Nucleus accumbens (tissue), 56 donors: ENCODE results near the gene C1QTNF8.
A peak's percentile ranks its signal among the peaks of the same experiment; 100 is the strongest.

ENCODE experiments used
- DNase-seq, 56 donors: peaks; one replicate each; lab custom pipeline; 2025; lab: John Stamatoyannopoulos, UW

C1QTNF8 gene

GRCh38 chr16:1066584-1067172, 29.4 kb downstream of the C1QTNF8 start:
- DNase-seq = no peak

DNA sequence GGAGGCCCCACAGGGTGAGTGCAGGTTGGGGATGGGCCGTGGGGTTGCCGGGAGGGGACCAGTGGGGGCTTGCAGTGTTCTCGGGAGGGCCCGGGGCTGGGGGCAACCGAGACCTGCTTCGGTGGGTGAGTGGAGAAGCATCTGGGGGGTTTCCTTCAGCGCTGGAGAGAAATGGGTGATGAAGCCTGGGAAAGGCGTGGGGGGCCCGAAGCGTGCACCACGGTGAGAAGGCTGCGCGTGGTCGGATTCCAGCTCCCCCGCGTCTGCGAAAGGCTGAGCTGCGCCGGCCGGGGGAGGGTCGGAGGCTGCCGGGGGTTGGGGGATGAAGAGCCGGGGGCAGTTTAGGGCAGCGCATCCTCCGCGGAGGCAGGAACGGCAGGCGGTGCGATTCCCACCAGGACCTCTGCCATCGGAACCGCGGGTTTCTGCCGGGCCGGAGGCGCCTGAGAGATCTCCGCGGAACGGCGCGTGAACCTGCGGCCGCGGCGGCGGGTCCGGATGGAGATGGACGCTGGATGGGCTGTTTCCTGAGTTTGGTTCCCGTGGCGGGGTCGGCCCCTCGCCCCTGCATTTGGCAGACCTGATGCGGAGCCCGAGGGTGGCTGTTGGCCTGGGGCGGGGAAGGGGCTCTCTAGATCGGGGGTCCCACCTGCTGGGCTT, 30.4 kb downstream of the C1QTNF8 start:
- DNase-seq = no peak

- peak in 18 of 56 donors; percentile 1 to 76 (median 32) for DNase-seq
Observed at GRCh38 chr16:1063728-1064127, 32.3 kb downstream of the C1QTNF8 start.

DNA sequence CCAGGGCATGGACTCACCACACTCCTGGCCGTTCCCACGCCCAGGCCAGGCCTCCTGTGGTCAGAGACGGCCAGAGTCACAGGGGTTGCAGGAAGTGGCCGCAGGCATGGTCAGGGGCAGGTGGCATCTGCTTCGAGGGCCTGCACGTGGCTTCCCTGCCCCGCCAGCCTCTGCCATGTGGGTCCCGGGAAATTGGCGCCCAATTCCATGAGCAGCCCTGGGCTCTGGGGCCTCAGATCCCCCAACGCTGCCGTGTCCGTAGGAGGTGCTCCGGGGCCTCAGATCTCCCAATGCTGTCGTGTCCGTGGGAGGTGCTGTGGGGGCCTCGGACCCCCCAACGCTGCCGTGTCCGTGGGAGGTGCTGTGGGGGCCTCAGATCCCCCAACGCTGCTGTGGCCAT, 33.1 kb downstream of the C1QTNF8 start:
- DNase-seq = no peak

GRCh38 chr16:1061769-1062505, 34.1 kb downstream of the C1QTNF8 start:
- DNase-seq = no peak

DNA sequence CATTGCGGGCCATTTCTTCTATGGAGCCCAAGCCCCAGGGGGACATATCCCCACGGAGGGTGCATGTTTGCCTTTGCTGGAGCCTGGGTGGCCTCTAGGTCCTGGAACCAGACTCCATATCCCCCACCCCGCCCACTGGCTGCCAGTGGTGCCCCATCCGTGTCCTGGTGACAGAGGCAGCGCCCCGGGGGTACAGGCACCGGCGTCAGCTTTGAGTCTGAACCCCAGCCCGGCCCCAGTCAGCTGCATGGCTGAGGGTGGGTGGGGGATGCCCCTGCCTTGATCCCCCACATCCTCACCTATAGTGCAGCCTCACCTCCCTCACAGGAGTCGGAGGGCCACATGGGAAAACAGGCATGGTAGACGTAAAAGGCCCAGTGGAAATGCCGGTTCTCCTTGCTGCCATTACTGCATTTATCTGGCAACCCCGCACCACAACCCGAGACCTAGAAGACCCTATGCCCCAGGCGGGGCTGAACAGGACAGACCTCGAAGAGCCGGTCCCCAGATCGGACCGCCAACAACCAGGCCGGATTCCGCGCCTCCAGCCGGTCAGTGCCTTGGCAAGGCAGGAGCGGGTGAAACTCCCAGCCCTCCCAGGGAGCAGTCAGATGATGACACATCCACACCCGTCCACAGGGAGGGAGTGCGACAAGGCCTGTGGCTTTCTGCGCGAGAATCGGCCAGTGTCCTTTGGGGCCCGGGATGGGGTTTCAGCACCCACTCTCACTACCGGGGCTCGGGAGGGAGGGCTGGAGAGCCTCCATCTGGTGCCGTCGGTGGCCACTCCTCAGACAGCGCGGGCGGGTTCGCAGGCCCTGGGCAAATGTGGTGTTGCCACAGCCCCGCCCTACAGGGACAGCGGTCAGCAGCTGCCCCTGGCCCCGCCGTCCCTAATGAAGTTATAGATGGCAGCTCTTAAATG, 35.4 kb downstream of the C1QTNF8 start:
- DNase-seq = no peak

DNA sequence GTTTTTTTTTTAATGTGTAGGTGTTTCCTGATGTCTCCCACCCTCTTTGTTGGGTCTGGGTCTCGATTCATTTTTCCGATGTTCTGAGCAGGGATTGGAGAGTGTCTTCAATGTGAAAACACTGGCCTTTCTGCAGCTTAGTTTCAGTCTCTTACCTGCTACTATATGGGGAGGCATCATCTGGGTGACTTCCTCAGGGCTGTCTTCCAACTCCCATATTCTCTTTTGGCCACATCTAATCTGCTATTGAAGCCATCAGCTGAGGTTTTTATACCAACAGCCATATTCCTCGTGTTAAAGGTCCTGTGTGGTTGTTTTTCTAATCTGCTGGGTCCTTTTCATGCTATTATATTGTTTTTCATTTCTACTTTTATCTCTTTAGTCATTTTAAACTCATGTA, 36.7 kb downstream of the C1QTNF8 start:
- no peak for DNase-seq

DNA sequence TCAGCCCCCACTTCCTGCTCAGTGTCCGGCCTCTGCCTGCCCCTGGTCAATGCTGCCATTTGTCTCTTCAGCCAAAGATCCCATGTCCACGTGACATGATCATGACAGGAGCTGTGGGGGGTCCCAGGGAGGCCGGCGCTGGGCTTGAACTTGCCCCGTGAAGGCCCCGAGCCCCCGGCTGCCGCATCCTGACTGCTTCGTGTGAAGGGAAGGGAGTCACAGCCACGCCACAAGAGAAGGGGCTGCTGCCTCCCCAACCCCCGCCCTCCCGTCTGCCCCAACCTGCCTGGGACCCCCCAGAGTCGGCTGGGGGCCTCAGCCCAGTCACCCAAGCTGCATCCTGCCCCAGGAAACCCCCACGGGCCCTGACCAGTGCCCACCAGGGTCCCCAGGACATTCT, 37.8 kb downstream of the C1QTNF8 start:
- no peak for DNase-seq

DNA sequence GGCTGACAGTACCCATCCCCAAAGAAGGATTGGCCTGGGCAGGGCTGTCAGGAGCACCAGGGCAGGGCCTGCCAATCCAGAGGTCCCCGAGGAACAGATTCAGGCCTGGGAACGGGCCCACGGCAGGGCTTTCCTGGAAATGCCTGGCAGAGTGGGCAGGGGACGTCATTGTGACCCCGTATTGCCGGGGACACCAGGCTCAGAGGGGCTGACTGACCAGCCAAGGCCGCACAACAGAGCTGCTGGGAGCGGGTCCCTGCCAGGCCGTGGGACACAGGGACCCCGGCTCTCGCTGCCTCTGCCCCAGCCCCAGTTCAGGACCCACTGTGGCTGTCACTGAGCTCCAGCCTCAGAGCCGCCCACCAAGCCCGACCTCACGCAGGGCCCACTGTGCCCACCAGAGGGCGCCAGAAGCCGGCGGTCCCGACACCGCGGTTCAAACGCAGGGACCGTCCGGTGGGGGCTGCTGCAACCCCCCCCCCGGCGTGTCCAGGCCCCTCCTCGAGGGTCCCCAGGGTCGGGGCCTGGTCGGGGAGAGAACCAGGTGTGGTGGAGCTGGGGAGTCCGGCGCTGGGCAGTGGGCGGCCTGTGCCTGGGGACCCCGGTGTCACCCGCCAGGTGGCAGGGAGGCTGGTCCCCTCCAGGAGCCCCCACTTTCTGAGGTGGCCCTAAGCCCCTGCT, 38.7 kb downstream of the C1QTNF8 start:
- peak in 24 of 56 donors; percentile 7 to 68 (median 32) for DNase-seq

- DNase-seq = no peak
Observed at GRCh38 chr16:1056196-1056595, 39.8 kb downstream of the C1QTNF8 start.

GRCh38 chr16:1055557-1055924, 40.5 kb downstream of the C1QTNF8 start:
- DNase-seq = no peak

- DNase-seq = peak in 48 of 56 donors; percentile 14 to 86 (median 54)
Observed at GRCh38 chr16:1054660-1055556, 41.1 kb downstream of the C1QTNF8 start.

GRCh38 chr16:1053700-1054368, 42.2 kb downstream of the C1QTNF8 start:
- no peak for DNase-seq

DNA sequence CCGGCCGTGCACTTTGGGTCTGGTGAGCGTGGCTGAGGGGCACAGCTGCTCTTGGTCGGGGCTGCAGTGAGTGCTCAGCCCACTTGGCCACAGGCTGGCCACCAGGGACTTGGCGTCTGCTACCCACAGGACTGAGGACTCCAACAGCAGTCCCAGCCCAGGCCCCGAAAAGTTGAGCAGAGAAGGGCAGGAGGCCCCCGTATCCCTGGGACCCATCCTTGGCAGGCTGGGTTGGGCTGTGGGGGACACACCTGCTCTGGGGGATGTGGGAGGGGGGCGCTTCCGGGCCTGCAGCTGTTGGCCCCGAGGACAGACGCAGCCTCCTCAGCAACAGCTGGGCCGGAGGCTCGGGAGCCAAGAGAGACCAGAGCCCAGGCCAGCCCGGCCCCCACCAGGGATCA, 42.9 kb downstream of the C1QTNF8 start:
- peak in 16 of 56 donors; percentile 13 to 56 (median 22) for DNase-seq

- DNase-seq = no peak
Observed at GRCh38 chr16:1052721-1053120, 43.3 kb downstream of the C1QTNF8 start.

- no peak for DNase-seq
Observed at GRCh38 chr16:1051446-1051845, 44.6 kb downstream of the C1QTNF8 start.

GRCh38 chr16:1050921-1051320, 45.1 kb downstream of the C1QTNF8 start:
- DNase-seq = no peak

DNA sequence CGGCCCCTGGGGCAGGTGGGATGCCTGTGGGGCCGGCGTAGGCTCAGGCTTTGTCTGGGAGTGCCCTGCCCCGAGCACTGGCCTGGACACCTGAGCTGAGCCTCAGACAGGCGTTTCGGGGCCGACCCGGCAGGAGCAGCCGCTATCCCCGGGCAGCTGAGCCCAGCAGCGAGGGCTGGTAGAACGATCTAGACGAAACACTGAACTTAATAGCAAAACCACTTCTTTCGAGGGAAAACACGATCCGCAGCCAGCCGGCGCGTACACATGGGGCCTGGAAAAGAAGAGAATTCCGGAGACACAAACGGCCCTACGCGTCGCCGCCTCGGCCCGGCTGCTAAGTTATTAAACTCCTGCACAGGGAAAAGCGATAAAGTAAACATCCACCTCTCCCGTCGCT, 45.5 kb downstream of the C1QTNF8 start:
- no peak for DNase-seq

DNA sequence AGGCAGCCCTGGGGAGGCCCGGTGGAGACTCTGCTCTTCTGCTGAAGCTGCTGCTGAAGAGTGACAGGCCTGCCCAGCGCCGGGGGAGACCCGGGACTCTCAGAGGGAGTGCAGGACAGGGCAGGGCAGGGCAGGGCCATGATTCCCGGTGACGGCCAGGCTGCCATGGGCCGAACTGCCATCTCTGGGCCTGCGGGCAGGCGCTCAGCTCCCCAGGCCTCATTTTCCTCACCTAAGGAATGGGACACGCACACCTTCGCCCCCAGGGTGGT, 46.1 kb downstream of the C1QTNF8 start:
- no peak for DNase-seq
